WI38 (cell line): Measurements from ENCODE around the gene BORCS5.

ENCODE experiments used
- H3K4me3 ChIP-seq: 2 replicates; pipeline ENCODE4 v1.5.1; 2011; ENCODE audit warnings: low read depth, mild to moderate bottlenecking, control low read depth, low read length
- TF ChIP-seq, protein P1 (sequence below): IDR thresholded peaks from 2 replicates; pipeline ENCODE4 v1.5.1; 2012; ENCODE audit warnings: low read depth, mild to moderate bottlenecking, control low read depth, low read length

BORCS5 gene

DNA sequence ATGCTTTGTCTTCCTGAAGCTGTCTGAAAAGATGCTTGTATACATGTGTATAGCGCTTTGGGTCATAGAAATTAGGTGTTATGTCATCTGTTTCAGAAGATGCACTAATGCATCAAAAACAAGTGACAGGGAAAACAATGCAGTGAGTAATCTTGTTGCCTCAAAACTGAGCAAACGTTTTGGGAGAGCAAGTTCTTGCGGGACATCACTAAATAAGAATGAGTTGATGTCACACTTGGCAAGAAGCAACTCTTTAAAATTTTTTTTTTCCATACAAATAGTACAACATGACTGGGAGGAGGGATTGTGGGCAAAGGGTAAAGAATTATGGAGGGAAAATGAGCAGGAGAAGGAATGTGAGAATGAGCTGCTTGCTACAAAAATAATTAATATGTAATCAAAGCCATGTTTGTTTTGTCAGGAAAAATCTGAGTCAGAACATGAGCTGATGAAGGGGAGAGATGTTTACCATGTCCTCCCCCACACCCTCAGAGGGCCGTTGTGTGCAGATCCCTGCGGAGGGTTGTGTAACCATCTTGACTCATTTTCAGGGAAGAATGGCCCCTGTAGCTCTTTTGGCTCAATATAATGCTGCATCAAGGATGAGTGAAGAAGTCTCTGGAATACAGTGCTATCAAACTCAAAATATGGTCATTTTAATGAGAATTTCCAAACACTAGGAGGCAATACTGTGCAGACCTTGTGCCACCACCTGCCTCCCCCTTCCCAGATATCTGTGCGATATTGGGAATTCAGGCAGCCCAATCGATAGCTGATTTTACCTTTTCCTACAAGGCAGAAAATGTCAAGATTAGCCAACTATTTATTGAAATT, 41.4 kb downstream of the BORCS5 start:
- TF ChIP-seq, protein P1, sequence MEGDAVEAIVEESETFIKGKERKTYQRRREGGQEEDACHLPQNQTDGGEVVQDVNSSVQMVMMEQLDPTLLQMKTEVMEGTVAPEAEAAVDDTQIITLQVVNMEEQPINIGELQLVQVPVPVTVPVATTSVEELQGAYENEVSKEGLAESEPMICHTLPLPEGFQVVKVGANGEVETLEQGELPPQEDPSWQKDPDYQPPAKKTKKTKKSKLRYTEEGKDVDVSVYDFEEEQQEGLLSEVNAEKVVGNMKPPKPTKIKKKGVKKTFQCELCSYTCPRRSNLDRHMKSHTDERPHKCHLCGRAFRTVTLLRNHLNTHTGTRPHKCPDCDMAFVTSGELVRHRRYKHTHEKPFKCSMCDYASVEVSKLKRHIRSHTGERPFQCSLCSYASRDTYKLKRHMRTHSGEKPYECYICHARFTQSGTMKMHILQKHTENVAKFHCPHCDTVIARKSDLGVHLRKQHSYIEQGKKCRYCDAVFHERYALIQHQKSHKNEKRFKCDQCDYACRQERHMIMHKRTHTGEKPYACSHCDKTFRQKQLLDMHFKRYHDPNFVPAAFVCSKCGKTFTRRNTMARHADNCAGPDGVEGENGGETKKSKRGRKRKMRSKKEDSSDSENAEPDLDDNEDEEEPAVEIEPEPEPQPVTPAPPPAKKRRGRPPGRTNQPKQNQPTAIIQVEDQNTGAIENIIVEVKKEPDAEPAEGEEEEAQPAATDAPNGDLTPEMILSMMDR = no peak
- peak overlapping the region; percentile 16; the same call in 1 of the 2 replicates for H3K4me3 ChIP-seq

DNA sequence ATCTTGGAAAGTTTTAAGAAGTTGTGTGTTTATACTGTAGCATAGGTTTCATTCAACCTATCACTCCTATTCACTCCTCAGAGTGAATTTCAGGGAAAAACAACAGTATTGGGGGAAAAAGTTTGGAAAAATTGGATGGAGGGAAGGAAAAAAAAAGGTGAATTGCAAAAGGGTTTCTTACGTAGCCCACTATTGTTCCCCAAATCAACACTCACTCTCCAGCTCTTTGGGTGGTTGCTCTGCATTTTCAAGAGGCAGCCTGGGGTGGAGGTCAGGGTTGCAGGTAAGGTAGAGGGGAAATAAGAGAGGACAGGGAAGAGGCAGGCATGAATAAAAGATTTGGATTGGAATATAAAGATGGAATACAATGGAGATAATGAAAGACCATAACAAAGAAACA, 42.3 kb downstream of the BORCS5 start:
- H3K4me3 ChIP-seq = no peak overlapping the region
- TF ChIP-seq, protein P1 = no peak

DNA sequence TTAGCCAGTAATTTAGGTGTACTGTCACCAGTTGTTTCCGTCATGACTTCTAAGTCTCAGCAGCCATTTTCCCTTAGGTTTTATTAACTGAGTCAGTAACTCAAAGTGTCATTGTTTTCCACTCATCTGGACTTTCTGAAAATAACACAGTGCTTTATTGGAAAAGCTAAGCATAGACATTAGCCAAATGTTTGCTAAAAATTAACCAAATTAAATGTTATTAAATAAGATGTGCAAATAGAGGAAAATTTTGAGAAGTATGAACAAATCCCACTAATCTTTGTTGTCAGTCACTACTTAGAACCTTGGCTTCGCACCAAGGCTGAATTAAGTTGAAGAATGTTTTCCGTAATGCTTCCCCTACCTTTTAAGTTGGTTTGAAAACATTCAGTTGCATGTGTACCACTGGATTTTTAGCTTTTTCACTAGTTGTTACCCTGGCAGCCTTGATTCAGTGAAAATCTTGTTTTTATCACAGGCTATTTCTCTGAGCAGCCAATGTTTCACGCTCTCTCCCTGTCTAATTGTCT, 43.0 kb downstream of the BORCS5 start:
- TF ChIP-seq, protein P1 = no peak
- H3K4me3 ChIP-seq = no peak overlapping the region

DNA sequence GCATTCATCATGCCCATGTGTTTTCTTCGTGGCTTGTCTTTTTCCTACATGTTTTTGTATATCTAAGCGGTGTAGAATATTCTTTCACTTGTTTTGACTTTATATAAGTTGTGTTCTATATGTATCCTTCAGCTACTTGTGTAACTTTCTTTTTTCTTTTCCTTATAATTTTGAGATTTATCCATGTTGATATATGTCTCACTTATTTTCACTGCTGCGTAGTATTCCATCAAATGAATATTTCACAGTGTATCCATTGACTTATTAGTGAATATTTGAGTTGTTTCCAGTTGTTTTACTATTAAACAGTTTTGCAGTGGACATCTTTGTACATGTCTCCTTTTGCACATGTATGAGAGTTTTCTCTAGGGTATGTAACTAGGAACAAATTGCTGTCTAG, 43.9 kb downstream of the BORCS5 start:
- no peak overlapping the region for H3K4me3 ChIP-seq
- TF ChIP-seq, protein P1 = no peak

DNA sequence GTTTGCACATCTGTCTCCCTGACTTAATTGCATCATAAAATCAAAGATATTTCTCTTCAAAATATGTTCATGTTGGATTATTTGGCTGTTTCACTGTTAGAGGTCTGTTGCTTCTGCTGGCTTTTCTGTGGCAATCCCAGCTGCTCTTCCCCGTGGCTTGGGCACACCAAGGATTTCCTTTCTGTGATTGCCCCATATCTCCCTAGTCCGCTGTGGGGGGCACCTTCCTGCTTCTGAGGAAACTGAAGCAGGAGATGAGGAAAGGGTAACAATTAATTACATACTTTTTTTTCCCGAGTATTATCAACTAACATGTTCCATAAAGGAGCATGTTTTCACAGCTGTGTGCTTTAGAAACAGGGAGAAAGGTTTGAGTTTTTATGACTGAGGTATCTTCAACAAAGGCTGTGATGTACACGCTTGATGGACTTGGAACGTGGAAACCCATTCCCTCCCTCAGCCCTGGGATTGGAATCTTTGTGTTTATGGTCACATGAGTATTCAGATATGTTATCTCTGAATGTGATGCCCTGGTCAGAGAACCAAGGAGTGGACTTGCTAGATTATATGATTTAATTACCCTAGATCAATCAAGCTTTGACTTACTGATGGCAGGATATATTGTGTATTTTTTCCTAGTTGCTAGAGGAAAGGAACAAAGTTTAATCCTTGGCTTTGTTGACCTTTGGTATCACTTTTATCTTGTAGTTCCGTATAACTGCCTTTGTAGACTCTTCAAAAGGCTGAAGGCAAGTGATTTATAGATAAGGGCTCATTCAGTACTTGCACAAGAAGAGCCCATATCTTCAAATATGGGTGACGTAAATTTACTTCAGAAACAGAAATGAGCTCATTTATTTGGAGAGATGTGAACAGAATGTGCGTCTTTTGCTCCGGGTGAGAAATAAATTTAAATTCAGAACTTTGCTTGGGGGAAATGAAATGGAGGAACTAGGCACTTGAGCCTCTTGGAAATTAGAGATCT, 46.7 kb downstream of the BORCS5 start:
- H3K4me3 ChIP-seq = no peak overlapping the region
- TF ChIP-seq, protein P1 = no peak

DNA sequence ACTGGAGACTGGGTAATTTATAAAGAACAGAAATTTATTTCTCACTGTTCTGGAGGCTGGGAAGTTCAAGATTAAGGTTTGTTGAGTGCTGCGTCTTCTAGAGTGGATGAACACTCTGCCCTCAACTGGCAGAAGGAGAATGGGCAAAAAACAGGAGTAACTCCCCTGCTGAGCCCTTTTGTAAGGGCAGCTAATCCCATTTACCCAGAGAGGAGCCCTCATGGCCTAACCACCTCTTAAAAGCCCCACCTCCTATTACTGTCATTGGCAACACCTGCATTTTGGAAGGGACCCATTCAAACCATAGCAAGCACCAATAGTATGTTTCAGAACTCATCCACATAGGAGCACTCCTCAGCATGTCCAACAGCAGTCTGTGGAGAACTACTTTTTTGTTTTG, 47.4 kb downstream of the BORCS5 start:
- no peak overlapping the region for H3K4me3 ChIP-seq
- TF ChIP-seq, protein P1 = no peak
